HG03378 (cell line): ENCODE results near the gene RCSD1.

Experiments
- ATAC-seq: cut with Tn5 transposase; IDR thresholded peaks from one replicate; pipeline ENCODE4 v1.9.1; 2021; ENCODE audit warnings: mild to moderate bottlenecking, moderate library complexity; ENCODE audit not compliant: unreplicated experiment

RCSD1 gene

GRCh38 chr1:167617153-167618147 is 12.6 kb upstream of the RCSD1 start:
- peak; percentile 63 for ATAC-seq

- ATAC-seq, result no peak
These were observed 11.7 kb upstream of the RCSD1 start for GRCh38 chr1:167618366-167618765.

GRCh38 chr1:167618789-167619188 is 11.2 kb upstream of the RCSD1 start:
- no peak for ATAC-seq

- no peak for ATAC-seq
These were observed 10.0 kb upstream of the RCSD1 start for GRCh38 chr1:167620002-167620401.

GRCh38 chr1:167621780-167622313 is 8.2 kb upstream of the RCSD1 start:
- no peak for ATAC-seq

- ATAC-seq, result no peak
These were observed 6.1 kb upstream of the RCSD1 start for GRCh38 chr1:167623951-167624350.

GRCh38 chr1:167625040-167625823 is 4.8 kb upstream of the RCSD1 start:
- no peak for ATAC-seq

GRCh38 chr1:167627615-167627864 is 2.5 kb upstream of the RCSD1 start:
- ATAC-seq, result no peak

GRCh38 chr1:167627865-167628641 is 2.0 kb upstream of the RCSD1 start:
- peak; percentile 71 for ATAC-seq

GRCh38 chr1:167628741-167629515 is 1.1 kb upstream of the RCSD1 start:
- ATAC-seq, result no peak

- ATAC-seq, result no peak
These were observed 745 bp downstream of the RCSD1 start for GRCh38 chr1:167630568-167631385.

GRCh38 chr1:167631386-167631935 is 1.4 kb downstream of the RCSD1 start:
- no peak for ATAC-seq

- ATAC-seq, result no peak
These were observed 2.0 kb downstream of the RCSD1 start for GRCh38 chr1:167631936-167632614.

GRCh38 chr1:167633258-167633944 is 3.4 kb downstream of the RCSD1 start:
- no peak for ATAC-seq

GRCh38 chr1:167634435-167634834 is 4.4 kb downstream of the RCSD1 start:
- no peak for ATAC-seq

- ATAC-seq, result no peak
These were observed 5.2 kb downstream of the RCSD1 start for GRCh38 chr1:167635156-167635648.

GRCh38 chr1:167635941-167636340 is 5.9 kb downstream of the RCSD1 start:
- no peak for ATAC-seq

- ATAC-seq, result no peak
These were observed 8.0 kb downstream of the RCSD1 start for GRCh38 chr1:167638064-167638463.
